Gastroesophageal sphincter (tissue), 3 donors: ENCODE data around the gene DHX35.

Experiments
- CTCF ChIP-seq, 4 experiments: fragments of 200-600 bp in 2 of 4; fragments of 450-650 bp in 2 of 4; sonication (generic) in 1 of 4; IDR thresholded peaks; one replicate each; pipeline ENCODE4 v1.5.1; 2017 to 2019; ENCODE audit warnings: antibody characterized with exemption in 4 of 4, mild to moderate bottlenecking in 2 of 4, moderate library complexity in 2 of 4
- EP300 ChIP-seq: sonication (generic); formaldehyde crosslinking; IDR thresholded peaks from one replicate; pipeline ENCODE4 v1.6.1; 2017; ENCODE audit warnings: antibody characterized with exemption, mild to moderate bottlenecking
- POLR2A ChIP-seq, 2 donors: fragments of 450-650 bp; IDR thresholded peaks; one replicate each; pipeline ENCODE4 v1.6.1; 2017; ENCODE audit warnings: antibody characterized with exemption in 2 of 2, mild to moderate bottlenecking in 2 of 2, moderate library complexity in 1 of 2
- POLR2AphosphoS5 ChIP-seq: sonication (generic); formaldehyde crosslinking; IDR thresholded peaks from one replicate; pipeline ENCODE4 v1.6.1; 2017; ENCODE audit warnings: antibody characterized with exemption

- TF ChIP-seq CTCF (IDR thresholded peaks at IDR 0.05) (no peak), POLR2A (IDR thresholded peaks at IDR 0.05) (no peak), POLR2AphosphoS5 (no peak), EP300 (no peak)
Observed at GRCh38 chr20:39040116-39040515, 78.0 kb downstream of the DHX35 start.
